Naive B cell (primary cell): ENCODE data around the gene LGALS4. TPM values are rescaled to one million over a fixed set of nuclear protein-coding genes. Genes with fewer than 3 reads are reported as not detected.
"Not testable (repeated sequence)": the region's sequence is repeated elsewhere in the genome, so short reads cannot be mapped to it uniquely, and the experiment has no call there.

ENCODE experiments used
- ATAC-seq, 2 donors: fragments of 150-1000 bp; cut with Tn5 transposase; 2 replicates each; pipeline ENCODE4 v1.10.0; 2021; ENCODE audit warnings: low read depth in 2 of 2, mild to moderate bottlenecking in 2 of 2, moderate library complexity in 2 of 2
- DNase-seq: peaks from one replicate; pipeline ENCODE4 v3.0.0; 2022
- H3K27ac Mint-ChIP-seq, 6 donors: one replicate each; pipeline ENCODE4 v1.8.0; 2020 to 2022; ENCODE audit warnings: mild to moderate bottlenecking in 6 of 6, mixed read lengths in 6 of 6, moderate library complexity in 5 of 6, inconsistent platforms in 2 of 6
- H3K27me3 Mint-ChIP-seq, 3 donors: one replicate each; pipeline ENCODE4 v1.8.0; 2021 to 2022; ENCODE audit warnings: mixed read lengths in 3 of 3, mild to moderate bottlenecking in 1 of 3
- H3K36me3 Mint-ChIP-seq, 2 donors: one replicate each; pipeline ENCODE4 v1.8.0; 2020 to 2022; ENCODE audit warnings: mixed read lengths in 2 of 2, inconsistent platforms in 1 of 2, mild to moderate bottlenecking in 1 of 2
- H3K4me1 Mint-ChIP-seq, 3 donors: one replicate each; pipeline ENCODE4 v1.8.0; 2020 to 2022; ENCODE audit warnings: mixed read lengths in 3 of 3, inconsistent platforms in 1 of 3, mild to moderate bottlenecking in 1 of 3, moderate library complexity in 1 of 3
- H3K4me3 Mint-ChIP-seq, 8 donors: one replicate each; pipeline ENCODE4 v1.8.0; 2020 to 2022; ENCODE audit warnings: mild to moderate bottlenecking in 8 of 8, mixed read lengths in 8 of 8, moderate library complexity in 8 of 8, inconsistent platforms in 2 of 8
- H3K9me3 Mint-ChIP-seq, 7 donors: one replicate each; pipeline ENCODE4 v1.8.0; 2020 to 2022; ENCODE audit warnings: mixed read lengths in 7 of 7, mild to moderate bottlenecking in 5 of 7, inconsistent platforms in 2 of 7, moderate library complexity in 1 of 7
- polyA plus RNA-seq, 6 donors: library from polyadenylated mRNA; unstranded; fragments of 300-500 nt; fragmentation: Illumina TruSeq; gene quantifications; one replicate each; pipeline ENCODE4 v1.2.3, GENCODE V29; 2021; ENCODE audit warnings: low read depth in 6 of 6

Gene LGALS4
- 1 to 10 TPM in 1 of 6 donors, not detected in 5; 1.4 TPM for polyA plus RNA-seq

GRCh38 chr19:38812841-38813320, at the start of gene LGALS4:
TSS of gene LGALS4 (minus strand) at chr19:38812945. CDS start at chr19:38812886, 59 bp downstream.
- no peaks in the 10 kb centered on the region for H3K27me3 Mint-ChIP-seq
- DNase-seq (no peak), ATAC-seq (no peak)
- peak within 1 kb of the TSS in 1 of 8 donors; percentile 10 for H3K4me3 Mint-ChIP-seq
- peaks cover 0 to 24% of the 10 kb centered on the region in 2 donors for H3K36me3 Mint-ChIP-seq
- H3K4me1 Mint-ChIP-seq = peaks cover 2 to 10% (median 4%) of the 10 kb centered on the region in 3 donors
- peak within 1 kb of the TSS in 4 of 6 donors; percentile 42 to 87 (median 70) for H3K27ac Mint-ChIP-seq
- H3K9me3 Mint-ChIP-seq = no peaks in the 10 kb centered on the region

GRCh38 chr19:38861368-38861767, 48.6 kb upstream of the LGALS4 start:
- H3K27ac Mint-ChIP-seq = peak overlapping the region in 1 of 6 donors; percentile 78
- peaks cover 52 to 82% (median 72%) of the 10 kb centered on the region in 3 donors for H3K4me1 Mint-ChIP-seq
- peak overlapping the region in 2 of 8 donors; percentile 20 to 86 for H3K4me3 Mint-ChIP-seq
- no peak for DNase-seq
- no peaks in the 10 kb centered on the region for H3K27me3 Mint-ChIP-seq
- ATAC-seq = no peak
- H3K9me3 Mint-ChIP-seq = peaks cover 0 to 5% (median 2%) of the 10 kb centered on the region in 7 donors
- no peaks in the 10 kb centered on the region for H3K36me3 Mint-ChIP-seq

GRCh38 chr19:38859631-38860204, 47.0 kb upstream of the LGALS4 start:
- Mint-ChIP-seq H3K27ac (peak overlapping the region in 5 of 6 donors; percentile 49 to 89 (median 77)), H3K4me3 (peak overlapping the region in 5 of 8 donors; percentile 2 to 55 (median 16)), H3K4me1 (peaks cover 39 to 72% (median 57%) of the 10 kb centered on the region in 3 donors)
- not testable (repeated sequence) for H3K36me3 Mint-ChIP-seq, ATAC-seq, H3K27me3 Mint-ChIP-seq, H3K9me3 Mint-ChIP-seq, DNase-seq

- Mint-ChIP-seq H3K4me3 (peak overlapping the region in 5 of 8 donors; percentile 70 to 87 (median 83)), H3K27ac (peak overlapping the region; percentile 84 to 97 (median 96)), H3K9me3 (no peaks in the 10 kb centered on the region), H3K4me1 (peaks cover 32 to 65% (median 52%) of the 10 kb centered on the region in 3 donors), H3K27me3 (no peaks in the 10 kb centered on the region), H3K36me3 (no peaks in the 10 kb centered on the region)
- DNase-seq (no peak), ATAC-seq (no peak)
Measured at GRCh38 chr19:38856813-38857212, 44.1 kb upstream of the LGALS4 start.

- not testable (repeated sequence) for H3K27ac Mint-ChIP-seq, H3K9me3 Mint-ChIP-seq, ATAC-seq, DNase-seq, H3K27me3 Mint-ChIP-seq, H3K36me3 Mint-ChIP-seq
- H3K4me1 Mint-ChIP-seq = peaks cover 39 to 71% (median 59%) of the 10 kb centered on the region in 3 donors
- H3K4me3 Mint-ChIP-seq = peak overlapping the region in 1 of 8 donors; percentile 87
Measured at GRCh38 chr19:38855751-38856150, 43.0 kb upstream of the LGALS4 start.

GRCh38 chr19:38854961-38855360, 42.2 kb upstream of the LGALS4 start:
- DNase-seq, H3K27me3 Mint-ChIP-seq, ATAC-seq, H3K36me3 Mint-ChIP-seq, H3K9me3 Mint-ChIP-seq: not testable (repeated sequence)
- Mint-ChIP-seq H3K4me1 (peaks cover 38 to 67% (median 58%) of the 10 kb centered on the region in 3 donors), H3K4me3 (peak overlapping the region in 3 of 8 donors; percentile 9 to 61 (median 20)), H3K27ac (peak overlapping the region in 1 of 6 donors; percentile 58)

- H3K27ac Mint-ChIP-seq = peak overlapping the region; percentile 93 to 99 (median 98)
- peaks cover 41 to 62% (median 57%) of the 10 kb centered on the region in 3 donors for H3K4me1 Mint-ChIP-seq
- ATAC-seq = no peak
- no peaks in the 10 kb centered on the region for H3K27me3 Mint-ChIP-seq
- no peaks in the 10 kb centered on the region for H3K9me3 Mint-ChIP-seq
- no peaks in the 10 kb centered on the region for H3K36me3 Mint-ChIP-seq
- H3K4me3 Mint-ChIP-seq = peak overlapping the region in 7 of 8 donors; percentile 62 to 98 (median 95)
- DNase-seq = no peak
Measured at GRCh38 chr19:38853214-38853613, 40.5 kb upstream of the LGALS4 start.

GRCh38 chr19:38852231-38853044, 39.7 kb upstream of the LGALS4 start:
- H3K27ac Mint-ChIP-seq = peak overlapping the region; percentile 98 to 99 (median 98)
- H3K4me3 Mint-ChIP-seq = peak overlapping the region; percentile 71 to 98 (median 96)
- H3K4me1 Mint-ChIP-seq = peaks cover 45 to 62% (median 57%) of the 10 kb centered on the region in 3 donors

GRCh38 chr19:38851622-38852230, 39.0 kb upstream of the LGALS4 start:
- H3K4me3 Mint-ChIP-seq = peak overlapping the region; percentile 71 to 99 (median 96)
- H3K4me1 Mint-ChIP-seq = peaks cover 38 to 62% (median 55%) of the 10 kb centered on the region in 3 donors
- no peaks in the 10 kb centered on the region for H3K9me3 Mint-ChIP-seq
- DNase-seq = peak; percentile 93
- ATAC-seq = peak; percentile 9 to 15
- H3K36me3 Mint-ChIP-seq = no peaks in the 10 kb centered on the region
- H3K27ac Mint-ChIP-seq = peak overlapping the region; percentile 99 to 100 (median 100)
- no peaks in the 10 kb centered on the region for H3K27me3 Mint-ChIP-seq

More at GRCh38 chr19:38852231-38853044, 39.7 kb upstream of the LGALS4 start:
- ATAC-seq (no peak), DNase-seq (peak; percentile 48)
- Mint-ChIP-seq H3K36me3 (no peaks in the 10 kb centered on the region), H3K9me3 (no peaks in the 10 kb centered on the region), H3K27me3 (no peaks in the 10 kb centered on the region)

GRCh38 chr19:38850976-38851621, 38.4 kb upstream of the LGALS4 start:
- H3K9me3 Mint-ChIP-seq = no peaks in the 10 kb centered on the region
- H3K36me3 Mint-ChIP-seq = peaks cover 0 to under 1% of the 10 kb centered on the region in 2 donors
- ATAC-seq = no peak
- no peaks in the 10 kb centered on the region for H3K27me3 Mint-ChIP-seq
- H3K4me1 Mint-ChIP-seq = peaks cover 35 to 61% (median 53%) of the 10 kb centered on the region in 3 donors
- peak overlapping the region; percentile 99 to 100 (median 100) for H3K27ac Mint-ChIP-seq
- peak overlapping the region; percentile 71 to 99 (median 96) for H3K4me3 Mint-ChIP-seq
- DNase-seq = peak; percentile 54

GRCh38 chr19:38850436-38850975, 37.8 kb upstream of the LGALS4 start:
- Mint-ChIP-seq H3K27ac (peak overlapping the region; percentile 99 to 100 (median 100)), H3K27me3 (no peaks in the 10 kb centered on the region), H3K9me3 (no peaks in the 10 kb centered on the region), H3K4me1 (peaks cover 38 to 67% (median 59%) of the 10 kb centered on the region in 3 donors), H3K36me3 (peaks cover 3 to 6% of the 10 kb centered on the region in 2 donors), H3K4me3 (peak overlapping the region; percentile 71 to 99 (median 96))
- ATAC-seq (peak; percentile 67 to 71), DNase-seq (no peak)

- H3K4me1 Mint-ChIP-seq = peaks cover 42 to 70% (median 62%) of the 10 kb centered on the region in 3 donors
- peaks cover 6 to 11% of the 10 kb centered on the region in 2 donors for H3K36me3 Mint-ChIP-seq
- H3K27ac Mint-ChIP-seq = peak within 1 kb of the TSS; percentile 99 to 100 (median 100)
- no peaks in the 10 kb centered on the region for H3K9me3 Mint-ChIP-seq
- ATAC-seq (peak; percentile 58 to 61), DNase-seq (peak; percentile 100)
- no peaks in the 10 kb centered on the region for H3K27me3 Mint-ChIP-seq
- peak within 1 kb of the TSS; percentile 71 to 99 (median 96) for H3K4me3 Mint-ChIP-seq
Measured at GRCh38 chr19:38849860-38850435, 37.2 kb upstream of the LGALS4 start, which contains the start of gene HNRNPL. TSS of gene HNRNPL (minus strand) at chr19:38849986. CDS start at chr19:38849966, 20 bp downstream.
